GM12878 (cell line): Measurements from ENCODE around the gene TCP11L2.

Experiments used
- EP300 ChIP-seq, 2 experiments: fragments of 150-350 bp in 1 of 2; IDR thresholded peaks; 2 replicates each; pipeline ENCODE4 v1.6.1; 2011 to 2012; ENCODE audit warnings: low read depth in 2 of 2, low read length in 2 of 2, borderline replicate concordance in 1 of 2, improper control_type of control experiment in 1 of 2, inconsistent platforms in 1 of 2; ENCODE audit not compliant: control insufficient read depth in 1 of 2
- FOS ChIP-seq: IDR thresholded peaks from 3 replicates; pipeline ENCODE4 v1.6.1; 2011; ENCODE audit warnings: borderline replicate concordance; ENCODE audit not compliant: insufficient read length; ENCODE audit errors: extremely low read depth
- PML ChIP-seq: IDR thresholded peaks from 2 replicates; pipeline ENCODE4 v1.6.1; 2012; ENCODE audit warnings: low read length, inconsistent platforms
- POLR2A ChIP-seq: IDR thresholded peaks from 2 replicates; pipeline ENCODE4 v1.6.1; 2011; ENCODE audit warnings: low read depth, mild to moderate bottlenecking, low read length
- YY1 ChIP-seq: IDR thresholded peaks from 2 replicates; pipeline ENCODE4 v1.6.1; 2011; ENCODE audit warnings: low read depth, mild to moderate bottlenecking, low read length
- TF ChIP-seq, protein P1 (sequence below), 3 experiments: IDR thresholded peaks in 2 of 3; conservative IDR thresholded peaks in 1 of 3; 2 replicates each; pipeline ENCODE4 v1.5.1; 2011; ENCODE audit warnings: low read depth in 3 of 3, low read length in 3 of 3, mild to moderate bottlenecking in 3 of 3, control low read depth in 2 of 3, moderate library complexity in 2 of 3, inconsistent platforms in 1 of 3, mixed read lengths in 1 of 3; ENCODE audit not compliant: control insufficient read depth in 2 of 3, insufficient read depth in 1 of 3; ENCODE audit errors: extremely low read depth in 1 of 3

DNA sequence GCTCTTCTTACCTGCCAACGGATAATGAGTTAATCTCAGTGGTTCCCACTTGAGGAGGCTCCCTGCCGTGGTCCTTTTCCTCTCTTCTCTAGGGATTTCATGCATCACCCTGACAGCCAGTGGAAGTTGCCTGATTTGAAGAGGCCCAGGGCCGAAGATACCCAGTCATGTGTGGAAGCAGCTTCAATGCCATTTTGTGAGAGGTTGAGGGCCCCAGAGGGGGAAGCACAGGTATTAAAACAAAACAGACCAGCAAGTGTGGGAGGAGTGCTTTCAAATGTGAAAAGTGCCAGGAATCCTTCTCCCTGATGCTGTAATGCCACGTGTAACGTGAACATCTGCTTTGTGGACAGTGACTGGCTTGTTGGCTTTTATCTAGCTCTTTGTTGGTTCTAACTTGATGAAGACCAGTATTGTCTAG, 1.5 kb downstream of the TCP11L2 start:
- TF ChIP-seq FOS, result no peak
- TF ChIP-seq, protein P1, sequence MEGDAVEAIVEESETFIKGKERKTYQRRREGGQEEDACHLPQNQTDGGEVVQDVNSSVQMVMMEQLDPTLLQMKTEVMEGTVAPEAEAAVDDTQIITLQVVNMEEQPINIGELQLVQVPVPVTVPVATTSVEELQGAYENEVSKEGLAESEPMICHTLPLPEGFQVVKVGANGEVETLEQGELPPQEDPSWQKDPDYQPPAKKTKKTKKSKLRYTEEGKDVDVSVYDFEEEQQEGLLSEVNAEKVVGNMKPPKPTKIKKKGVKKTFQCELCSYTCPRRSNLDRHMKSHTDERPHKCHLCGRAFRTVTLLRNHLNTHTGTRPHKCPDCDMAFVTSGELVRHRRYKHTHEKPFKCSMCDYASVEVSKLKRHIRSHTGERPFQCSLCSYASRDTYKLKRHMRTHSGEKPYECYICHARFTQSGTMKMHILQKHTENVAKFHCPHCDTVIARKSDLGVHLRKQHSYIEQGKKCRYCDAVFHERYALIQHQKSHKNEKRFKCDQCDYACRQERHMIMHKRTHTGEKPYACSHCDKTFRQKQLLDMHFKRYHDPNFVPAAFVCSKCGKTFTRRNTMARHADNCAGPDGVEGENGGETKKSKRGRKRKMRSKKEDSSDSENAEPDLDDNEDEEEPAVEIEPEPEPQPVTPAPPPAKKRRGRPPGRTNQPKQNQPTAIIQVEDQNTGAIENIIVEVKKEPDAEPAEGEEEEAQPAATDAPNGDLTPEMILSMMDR (IDR thresholded peaks at IDR 0.05 in 2 of 3, conservative IDR thresholded peaks at IDR 0.05 in 1 of 3; ENCODE audit: control insufficient read depth in 2 of 3, extremely low read depth in 1 of 3, insufficient read depth in 1 of 3, low read depth in 3 of 3, low read length in 3 of 3), result no peak
- no peak for TF ChIP-seq EP300 (IDR thresholded peaks at IDR 0.05; ENCODE audit: borderline replicate concordance in 1 of 2, control insufficient read depth in 1 of 2, low read depth in 2 of 2, low read length in 2 of 2)
- no peak for TF ChIP-seq YY1
- TF ChIP-seq PML, result no peak
- TF ChIP-seq POLR2A, result no peak
